Measurements from ENCODE around the gene BEX1. TPM values are rescaled to one million over a fixed set of nuclear protein-coding genes. Genes with fewer than 3 reads are reported as not detected.
"Not testable (repeated sequence)": the region's sequence is repeated elsewhere in the genome, so short reads cannot be mapped to it uniquely, and the experiment has no call there.

The BEX1 gene
- total RNA-seq, 1 donor from 2014 or later, result not detected

GRCh38 chrX:103051260-103051789 is 12.6 kb downstream of the BEX1 start:
- no peaks in the 10 kb centered on the region for H3K27me3 ChIP-seq (ENCODE audit: control insufficient read depth, insufficient read depth, low read length)
- no peak for DNase-seq (ENCODE audit: low read depth)
- no peak for FAIRE-seq
- no peaks in the 10 kb centered on the region for H3K36me3 ChIP-seq (ENCODE audit: control insufficient read depth, insufficient read depth, low read length)
- TF ChIP-seq, protein P1, sequence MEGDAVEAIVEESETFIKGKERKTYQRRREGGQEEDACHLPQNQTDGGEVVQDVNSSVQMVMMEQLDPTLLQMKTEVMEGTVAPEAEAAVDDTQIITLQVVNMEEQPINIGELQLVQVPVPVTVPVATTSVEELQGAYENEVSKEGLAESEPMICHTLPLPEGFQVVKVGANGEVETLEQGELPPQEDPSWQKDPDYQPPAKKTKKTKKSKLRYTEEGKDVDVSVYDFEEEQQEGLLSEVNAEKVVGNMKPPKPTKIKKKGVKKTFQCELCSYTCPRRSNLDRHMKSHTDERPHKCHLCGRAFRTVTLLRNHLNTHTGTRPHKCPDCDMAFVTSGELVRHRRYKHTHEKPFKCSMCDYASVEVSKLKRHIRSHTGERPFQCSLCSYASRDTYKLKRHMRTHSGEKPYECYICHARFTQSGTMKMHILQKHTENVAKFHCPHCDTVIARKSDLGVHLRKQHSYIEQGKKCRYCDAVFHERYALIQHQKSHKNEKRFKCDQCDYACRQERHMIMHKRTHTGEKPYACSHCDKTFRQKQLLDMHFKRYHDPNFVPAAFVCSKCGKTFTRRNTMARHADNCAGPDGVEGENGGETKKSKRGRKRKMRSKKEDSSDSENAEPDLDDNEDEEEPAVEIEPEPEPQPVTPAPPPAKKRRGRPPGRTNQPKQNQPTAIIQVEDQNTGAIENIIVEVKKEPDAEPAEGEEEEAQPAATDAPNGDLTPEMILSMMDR (IDR thresholded peaks at IDR 0.05; ENCODE audit: insufficient read depth, low read length, severe bottlenecking), result no peak
- H3K4me3 ChIP-seq (ENCODE audit: low read depth, low read length), result no peak overlapping the region

- H3K4me3 ChIP-seq (ENCODE audit: low read depth, low read length); FAIRE-seq; H3K36me3 ChIP-seq (ENCODE audit: control insufficient read depth, insufficient read depth, low read length); DNase-seq (ENCODE audit: low read depth); H3K27me3 ChIP-seq (ENCODE audit: control insufficient read depth, insufficient read depth, low read length): not testable (repeated sequence)
These were observed 30.6 kb downstream of the BEX1 start for GRCh38 chrX:103033371-103033770.

GRCh38 chrX:103017542-103017941 is 46.4 kb downstream of the BEX1 start:
- Histone ChIP-seq H3K27me3 (ENCODE audit: control insufficient read depth, insufficient read depth, low read length) (no peaks in the 10 kb centered on the region), H3K4me3 (ENCODE audit: low read depth, low read length) (no peak overlapping the region), H3K36me3 (ENCODE audit: control insufficient read depth, insufficient read depth, low read length) (no peaks in the 10 kb centered on the region)
- DNase-seq (ENCODE audit: low read depth), result no peak
- FAIRE-seq, result no peak
- TF ChIP-seq, protein P1 (IDR thresholded peaks at IDR 0.05; ENCODE audit: insufficient read depth, low read length, severe bottlenecking), result no peak

- DNase-seq (ENCODE audit: low read depth) (no peak), FAIRE-seq (no peak)
- no peaks in the 10 kb centered on the region for H3K27me3 ChIP-seq (ENCODE audit: control insufficient read depth, insufficient read depth, low read length)
- TF ChIP-seq, protein P1 (IDR thresholded peaks at IDR 0.05; ENCODE audit: insufficient read depth, low read length, severe bottlenecking), result no peak
- no peaks in the 10 kb centered on the region for H3K36me3 ChIP-seq (ENCODE audit: control insufficient read depth, insufficient read depth, low read length)
- H3K4me3 ChIP-seq (ENCODE audit: low read depth, low read length), result no peak overlapping the region
These were observed 51.0 kb downstream of the BEX1 start for GRCh38 chrX:103012945-103013344.

Other genes starting within 250 kb of the BEX1 start
- gene RAB40AL, start 126.9 kb downstream of the BEX1 start, total RNA-seq, result 0.26 and 0.38 TPM in 2 replicates
- gene NXF3, start 29.0 kb upstream of the BEX1 start, total RNA-seq, result not detected in 2 replicates
- gene BEX4, start 150.9 kb upstream of the BEX1 start, total RNA-seq, result 10.3 and 17.8 TPM in 2 replicates
- 60.2 and 69.2 TPM in 2 replicates for gene TCEAL8, start 191.0 kb upstream of the BEX1 start, total RNA-seq
- gene TCEAL5, start 212.6 kb upstream of the BEX1 start, total RNA-seq, result not detected in 2 replicates
- gene BEX2, start 246.8 kb upstream of the BEX1 start, total RNA-seq, result 46.6 and 79.8 TPM in 2 replicates

Data from bronchial epithelial cell (primary cell).